Activated CD8-positive, alpha-beta memory T cell treated with anti-CD3 and anti-CD28 coated beads, Interleukin-2, amount 50 U/mL, for 48 hours (primary cell): Measurements from ENCODE around the gene FCHSD2.
"Not testable (repeated sequence)": the region's sequence is repeated elsewhere in the genome, so short reads cannot be mapped to it uniquely, and the experiment has no call there.

Experiments used
- DNase-seq: peaks from one replicate; pipeline ENCODE4 v3.0.0-alpha.2; 2020

FCHSD2 gene

GRCh38 chr11:73002214-73002613 is 139.9 kb downstream of the FCHSD2 start:
- no peak for DNase-seq

- DNase-seq: no peak
Observed at GRCh38 chr11:73001615-73002014, 140.5 kb downstream of the FCHSD2 start.

- no peak for DNase-seq
Observed at GRCh38 chr11:72998676-72999075, 143.4 kb downstream of the FCHSD2 start.

GRCh38 chr11:72996959-72997358 is 145.2 kb downstream of the FCHSD2 start:
- DNase-seq: no peak

GRCh38 chr11:72989727-72990126 is 152.4 kb downstream of the FCHSD2 start:
- no peak for DNase-seq

- no peak for DNase-seq
Observed at GRCh38 chr11:72988821-72989220, 153.3 kb downstream of the FCHSD2 start.

- DNase-seq: no peak
Observed at GRCh38 chr11:72985645-72986044, 156.5 kb downstream of the FCHSD2 start.

- DNase-seq: no peak
Observed at GRCh38 chr11:72984453-72985077, 157.6 kb downstream of the FCHSD2 start.

GRCh38 chr11:72983560-72983959 is 158.6 kb downstream of the FCHSD2 start:
- no peak for DNase-seq

GRCh38 chr11:72981971-72982685 is 160.0 kb downstream of the FCHSD2 start:
- no peak for DNase-seq

- DNase-seq: no peak
Observed at GRCh38 chr11:72981080-72981479, 161.0 kb downstream of the FCHSD2 start.

GRCh38 chr11:72977782-72978181 is 164.3 kb downstream of the FCHSD2 start:
- DNase-seq: not testable (repeated sequence)

GRCh38 chr11:72976522-72976892 is 165.6 kb downstream of the FCHSD2 start:
- not testable (repeated sequence) for DNase-seq

GRCh38 chr11:72975778-72976521 is 166.2 kb downstream of the FCHSD2 start:
- no peak for DNase-seq

GRCh38 chr11:72974487-72975205 is 167.5 kb downstream of the FCHSD2 start:
- DNase-seq: no peak

- DNase-seq: no peak
Observed at GRCh38 chr11:72972496-72973128, 169.5 kb downstream of the FCHSD2 start.

- no peak for DNase-seq
Observed at GRCh38 chr11:72971192-72971967, 170.7 kb downstream of the FCHSD2 start.

- no peak for DNase-seq
Observed at GRCh38 chr11:72970557-72971118, 171.5 kb downstream of the FCHSD2 start.

- DNase-seq: no peak
Observed at GRCh38 chr11:72969894-72970335, 172.2 kb downstream of the FCHSD2 start.

GRCh38 chr11:72968390-72968789 is 173.7 kb downstream of the FCHSD2 start:
- DNase-seq: no peak

GRCh38 chr11:72965672-72966071 is 176.4 kb downstream of the FCHSD2 start:
- DNase-seq: no peak

- DNase-seq: no peak
Observed at GRCh38 chr11:72962717-72963116, 179.4 kb downstream of the FCHSD2 start.
